GM12878 (cell line): Measurements from ENCODE around the gene ADAMTSL2. TPM values are rescaled to one million over a fixed set of nuclear protein-coding genes. Genes with fewer than 3 reads are reported as not detected.

Experiments used
- ATAC-seq: fragments of 200-7000 bp; cut with Tn5 transposase; 3 replicates; pipeline ENCODE4 v1.9.1; 2020; ENCODE audit warnings: mild to moderate bottlenecking, moderate library complexity
- BruUV-seq: library from RNA; stranded (reverse); fragments of 400-500 nt; replicated peaks from 2 replicates; lab custom pipeline; 2021; lab: Mats Ljungman, UMichigan
- CTCF ChIA-PET: fragments of 300-600 bp; sonication (Branson Sonifier 250); formaldehyde crosslinking; extraction: SDS; loops from one replicate; lab custom pipeline; 2021; ENCODE audit warnings: inconsistent platforms; lab: Yijun Ruan, JAX
- POLR2A ChIA-PET: fragments of 350-600 bp; formaldehyde crosslinking; extraction: SDS; loops from one replicate; lab custom pipeline; 2021; ENCODE audit warnings: inconsistent platforms; lab: Charles Lee
- RAD21 ChIA-PET: fragments of 300-600 bp; sonication (Branson Sonifier 250); formaldehyde crosslinking; loops from one replicate; lab custom pipeline; 2023; ENCODE audit warnings: antibody characterized with exemption; ENCODE audit not compliant: unreplicated experiment; lab: Charles Lee
- SMC1A ChIA-PET: fragments of 300-600 bp; sonication (Branson Sonifier 250); formaldehyde crosslinking; loops from one replicate; lab custom pipeline; 2023; ENCODE audit not compliant: unreplicated experiment, uncharacterized antibody; lab: Charles Lee
- DNase-seq: peaks from one replicate; pipeline ENCODE4 v3.0.0-alpha.2; 2011; ENCODE audit warnings: low read depth, low spot score
- FAIRE-seq: peaks from 3 replicates; lab custom pipeline; 2011; peaks lifted over from hg19 to GRCh38; lab: Jason Lieb, UNC
- H2AFZ ChIP-seq: 2 replicates; pipeline ENCODE4 v1.6.0; 2011; ENCODE audit warnings: low read depth, low read length, control low read depth; ENCODE audit not compliant: control insufficient read depth
- H3K27ac ChIP-seq: 2 replicates; pipeline ENCODE4 v1.5.1; 2011; ENCODE audit warnings: control low read depth; ENCODE audit not compliant: control insufficient read depth, insufficient read depth
- H3K27me3 ChIP-seq, 2 experiments: replicated peaks in 1 of 2; 2 replicates each; pipeline versions ENCODE4 v1.6.0 to v1.6.1; 2011; ENCODE audit warnings: low read length in 1 of 2; ENCODE audit not compliant: control insufficient read depth in 2 of 2, insufficient read depth in 2 of 2
- H3K36me3 ChIP-seq, 2 experiments: 2 replicates each; pipeline ENCODE4 v1.5.1; 2011; ENCODE audit warnings: low read length in 1 of 2; ENCODE audit not compliant: control insufficient read depth in 2 of 2, insufficient read depth in 2 of 2
- H3K4me1 ChIP-seq: 2 replicates; pipeline ENCODE4 v1.6.1; 2011; ENCODE audit warnings: mild to moderate bottlenecking, low read length, moderate library complexity, mixed read lengths; ENCODE audit not compliant: control insufficient read depth, insufficient read depth
- H3K4me2 ChIP-seq: 2 replicates; pipeline ENCODE4 v1.6.0; 2011; ENCODE audit warnings: control low read depth; ENCODE audit not compliant: control insufficient read depth, insufficient read depth
- H3K4me3 ChIP-seq: fragments of 200-600 bp; sonication (generic); 2 replicates; pipeline ENCODE4 v1.5.1; 2016
- H3K79me2 ChIP-seq: 2 replicates; pipeline ENCODE4 v1.6.0; 2011; ENCODE audit warnings: low read length; ENCODE audit not compliant: control insufficient read depth, insufficient read depth
- H3K9ac ChIP-seq: 2 replicates; pipeline ENCODE4 v1.8.0; 2011; ENCODE audit warnings: low read length, control low read depth, mixed read lengths; ENCODE audit not compliant: control insufficient read depth, insufficient read depth
- H3K9me3 ChIP-seq: replicated peaks from 3 replicates; pipeline ENCODE4 v1.5.1; 2011; ENCODE audit warnings: mild to moderate bottlenecking, low read length; ENCODE audit not compliant: control insufficient read depth, insufficient read depth
- H4K20me1 ChIP-seq: 2 replicates; pipeline ENCODE4 v1.6.0; 2011; ENCODE audit not compliant: control insufficient read depth, insufficient read depth
- BCL3 ChIP-seq: IDR thresholded peaks from 2 replicates; pipeline ENCODE4 v1.6.1; 2011; ENCODE audit warnings: borderline replicate concordance, low read depth, mild to moderate bottlenecking, moderate library complexity, low read length; ENCODE audit not compliant: insufficient read depth, poor library complexity, severe bottlenecking
- BRCA1 ChIP-seq: IDR thresholded peaks from 2 replicates; pipeline ENCODE4 v1.6.1; 2011; ENCODE audit warnings: low read depth, low read length, improper control_type of control experiment
- E2F8 ChIP-seq: fragments of 450-650 bp; IDR thresholded peaks from 2 replicates; pipeline ENCODE4 v1.6.1; 2018; ENCODE audit warnings: mild to moderate bottlenecking, low read depth, moderate library complexity; ENCODE audit not compliant: partially characterized antibody
- EZH2 ChIP-seq: IDR thresholded peaks from 2 replicates; pipeline ENCODE4 v1.6.1; 2012; ENCODE audit warnings: low read depth, mild to moderate bottlenecking, control low read depth, inconsistent platforms, low read length, borderline replicate concordance; ENCODE audit not compliant: control insufficient read depth
- GABPA ChIP-seq: IDR thresholded peaks from 2 replicates; pipeline ENCODE4 v1.6.1; 2014; ENCODE audit warnings: antibody characterized with exemption, low read depth, mild to moderate bottlenecking, inconsistent platforms
- JUNB ChIP-seq: IDR thresholded peaks from 2 replicates; pipeline ENCODE4 v1.6.1; 2016; ENCODE audit warnings: antibody characterized with exemption, mild to moderate bottlenecking
- MEF2A ChIP-seq: IDR thresholded peaks from 2 replicates; pipeline ENCODE4 v1.6.1; 2011; ENCODE audit warnings: low read depth, mild to moderate bottlenecking, low read length, moderate library complexity; ENCODE audit not compliant: insufficient read depth
- MTA3 ChIP-seq: IDR thresholded peaks from 2 replicates; pipeline ENCODE4 v1.6.1; 2012; ENCODE audit warnings: low read length, inconsistent platforms, borderline replicate concordance
- PKNOX1 ChIP-seq: fragments of 450-650 bp; IDR thresholded peaks from 2 replicates; pipeline ENCODE4 v1.6.1; 2016; ENCODE audit warnings: mild to moderate bottlenecking
- POU2F2 ChIP-seq: IDR thresholded peaks from 3 replicates; pipeline ENCODE4 v1.6.1; 2011; ENCODE audit warnings: low read depth, mild to moderate bottlenecking, low read length, borderline replicate concordance
- RELA ChIP-seq: fragments of 450-650 bp; IDR thresholded peaks from 2 replicates; pipeline ENCODE4 v1.8.0; 2014; ENCODE audit warnings: borderline replicate concordance; ENCODE audit not compliant: partially characterized antibody
- RUNX3 ChIP-seq: IDR thresholded peaks from 2 replicates; pipeline ENCODE4 v1.6.1; 2012; ENCODE audit warnings: low read length, inconsistent platforms
- TAF1 ChIP-seq: IDR thresholded peaks from 2 replicates; pipeline ENCODE4 v1.6.1; 2011; ENCODE audit warnings: mild to moderate bottlenecking, low read depth, low read length, borderline replicate concordance
- WGBS: methylation state at CpG from one replicate; pipeline ENCODE4 v1.1.6; 2016; ENCODE audit warnings: low lambda C conversion rate; ENCODE audit not compliant: insufficient replicate concordance, insufficient coverage; ENCODE audit errors: missing lambda C conversion rate; 5-methylcytosine and 5-hydroxymethylcytosine counted together
- in situ Hi-C: fragments of 300-500 bp; cut with MboI; formaldehyde crosslinking; loops from 9 replicates; pipeline ENCODE4 v1.14.3; 2018; ENCODE audit warnings: mixed read lengths
- intact Hi-C: fragments of 100-400 bp; cut with micrococcal nuclease; formaldehyde crosslinking; loops from one replicate; pipeline ENCODE4 v1.14.2; 2022; ENCODE audit not compliant: unreplicated experiment
- polyA plus RNA-seq, 11 experiments: library from polyadenylated mRNA; depleted of rRNA in 4 of 11; unstranded in 6 of 11; stranded (reverse) in 5 of 11; fragments of >200 nt; fragmentation: Nextera tagmentation in 4 of 11; fragmentation: Illumina TruSeq in 1 of 11; extraction: Ambion mirVana in 4 of 11; extraction: Trizol in 1 of 11; gene quantifications; 1 replicate in 1 of 11; 2 replicates in 10 of 11; pipeline versions ENCODE4 v1.2.1 to v1.2.3, GENCODE V29; 2011 to 2016; ENCODE audit warnings: inconsistent platforms in 2 of 11, missing spikeins in 2 of 11, low read depth in 1 of 11
- total RNA-seq, 4 experiments: library from RNA; depleted of rRNA in 3 of 4; stranded (reverse); fragments of >200 nt in 3 of 4; fragmentation: Illumina TruSeq in 1 of 4; extraction: Trizol in 1 of 4; gene quantifications; 2 replicates each; pipeline versions ENCODE4 v1.2.1 to v1.2.3, GENCODE V29; 2013 to 2021

The ADAMTSL2 gene
- total and polyA plus RNA-seq, 10 of the 15 experiments (the other 5 are each of a cell fraction or from before 2014, with no cell fraction given) = 0.07 TPM; not detected in 9

GRCh38 chr9:133614056-133614455, 79.6 kb downstream of the ADAMTSL2 start:
- 16% methylated on average over 10 of the region's 10 CpGs for WGBS
- no peaks in the 10 kb centered on the region for H3K9me3 ChIP-seq
- no peak overlapping the region for H3K9ac ChIP-seq
- POLR2A ChIA-PET = no interaction called here
- intact Hi-C loops (no loop called here), in situ Hi-C loops (no loop called here)
- TF ChIP-seq E2F8 (no peak), BCL3 (no peak), PKNOX1 (no peak), RUNX3 (no peak), GABPA (no peak), TAF1 (no peak), POU2F2 (no peak), BRCA1 (no peak), EZH2 (no peak), MTA3 (no peak), MEF2A (no peak), JUNB (no peak), RELA (no peak)
- no peak overlapping the region for H3K4me2 ChIP-seq
- SMC1A ChIA-PET = no interaction called here
- no peak overlapping the region for H3K27ac ChIP-seq
- peaks cover 0 to 3% of the 10 kb centered on the region in 2 experiments; a peak in 2 of 4 replicates for H3K27me3 ChIP-seq
- RAD21 ChIA-PET = interaction anchor here (0.5 kb wide), 1 partner anchor 681 kb away, joined by 3 read pairs; no protein-coding TSS in a partner anchor
- ATAC-seq (no peak), DNase-seq (no peak), FAIRE-seq (no peak)
- H3K36me3 ChIP-seq = no peaks in the 10 kb centered on the region
- no peaks in the 10 kb centered on the region for H3K4me1 ChIP-seq
- no peak overlapping the region for H3K4me3 ChIP-seq
- CTCF ChIA-PET = no interaction called here
- BruUV-seq = no TSS peak
- no peak overlapping the region for H2AFZ ChIP-seq
- no peaks in the 10 kb centered on the region for H3K79me2 ChIP-seq
- H4K20me1 ChIP-seq = no peaks in the 10 kb centered on the region
